ENCODE data around the gene GNAI2. TPM values are rescaled to one million over a fixed set of nuclear protein-coding genes. Genes with fewer than 3 reads are reported as not detected.
A peak's percentile ranks its signal among the peaks of the same experiment; 100 is the strongest.
"Not testable (repeated sequence)": the region's sequence is repeated elsewhere in the genome, so short reads cannot be mapped to it uniquely, and the experiment has no call there.

The GNAI2 gene
- total RNA-seq, 1 experiment from 2014 or later = 73.8 TPM

DNA sequence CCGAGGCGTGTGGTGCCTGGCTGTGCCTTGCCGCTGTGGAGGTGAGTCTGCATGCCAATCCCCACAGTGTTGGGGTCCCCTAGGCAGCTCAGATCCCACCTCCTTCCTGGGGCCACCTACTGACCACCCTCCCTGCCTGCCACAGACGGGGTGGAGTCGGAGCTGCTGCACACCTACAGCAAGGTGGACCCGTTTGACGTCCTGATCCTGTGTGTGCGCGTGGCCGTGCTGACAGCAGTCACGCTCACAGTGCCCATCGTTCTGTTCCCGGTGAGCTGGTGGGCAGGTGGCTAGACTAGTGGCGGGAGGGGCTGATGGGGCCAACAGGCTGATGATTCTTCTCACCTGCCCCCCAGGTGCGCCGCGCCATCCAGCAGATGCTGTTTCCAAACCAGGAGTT, 17.6 kb upstream of the GNAI2 start:
- in situ Hi-C loops (cut with HindIII; ENCODE audit: low pct_unique_long_range_greater_than_20kb, low sequenced_read_pairs) = no loop called here
- DNase-seq (ENCODE audit: low read depth, low spot score) = no peak

DNA sequence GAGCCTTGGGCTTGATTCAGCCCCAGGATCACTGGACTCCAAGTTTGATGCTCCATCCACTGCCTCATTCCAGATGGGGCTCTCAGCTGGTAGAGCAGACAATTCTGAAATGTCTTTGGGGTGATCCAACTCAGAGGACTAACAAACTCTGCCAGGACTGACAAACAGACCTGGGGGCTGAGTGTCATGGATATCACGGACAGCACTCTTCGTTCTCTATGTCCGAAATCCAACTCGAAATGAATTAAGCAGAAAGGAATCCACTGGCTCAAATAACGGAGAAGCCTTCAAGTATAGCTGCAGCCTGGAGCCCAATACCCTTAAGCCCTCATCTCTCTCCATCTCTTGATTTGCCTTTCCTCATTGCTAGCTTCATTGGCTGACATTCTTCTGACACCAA, 16.7 kb upstream of the GNAI2 start:
- no peak for DNase-seq (ENCODE audit: low read depth, low spot score)
- in situ Hi-C loops (cut with HindIII; ENCODE audit: low pct_unique_long_range_greater_than_20kb, low sequenced_read_pairs) = no loop called here

DNA sequence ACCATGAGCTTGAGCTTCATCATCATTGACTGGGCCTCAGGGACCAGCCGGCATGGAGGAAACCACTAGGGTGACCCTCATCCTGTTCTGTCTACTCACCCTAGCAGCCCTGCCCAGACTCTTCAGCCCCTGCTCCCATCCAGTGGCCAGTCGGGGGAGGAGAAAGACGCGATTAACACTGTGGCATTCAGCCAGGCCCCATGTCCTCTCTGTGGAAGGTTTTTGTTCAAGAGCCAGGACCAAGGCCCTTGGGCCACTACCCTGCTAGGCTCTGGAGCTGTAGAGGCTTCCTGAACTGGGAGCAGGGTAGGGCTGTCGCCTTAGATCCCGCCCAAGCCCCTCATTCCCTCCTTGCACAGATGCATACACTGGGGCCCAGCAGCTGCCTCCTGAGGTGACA, 15.9 kb upstream of the GNAI2 start:
- no peak for DNase-seq (ENCODE audit: low read depth, low spot score)
- in situ Hi-C loops (cut with HindIII; ENCODE audit: low pct_unique_long_range_greater_than_20kb, low sequenced_read_pairs) = no loop called here

DNA sequence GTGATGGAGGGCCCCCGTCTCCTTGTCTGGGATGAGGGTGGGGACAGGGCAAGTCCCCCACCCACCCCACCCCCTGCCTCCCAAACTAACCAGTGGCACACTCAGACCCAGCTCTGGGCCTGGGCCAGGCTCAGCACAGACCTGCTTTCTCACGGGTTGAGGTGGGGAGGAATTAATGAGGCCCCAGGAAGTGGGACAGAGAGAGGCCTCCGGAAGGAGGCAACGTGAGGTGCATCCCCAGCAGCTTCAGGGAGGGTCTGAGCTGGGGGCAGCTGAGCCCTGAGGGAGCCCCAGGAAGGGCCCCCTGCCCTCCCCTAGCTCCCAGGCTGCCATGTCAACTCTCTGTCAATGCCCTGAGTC, 15.0 kb upstream of the GNAI2 start:
- in situ Hi-C loops (cut with HindIII; ENCODE audit: low pct_unique_long_range_greater_than_20kb, low sequenced_read_pairs) = no loop called here
- DNase-seq (ENCODE audit: low read depth, low spot score) = no peak

DNA sequence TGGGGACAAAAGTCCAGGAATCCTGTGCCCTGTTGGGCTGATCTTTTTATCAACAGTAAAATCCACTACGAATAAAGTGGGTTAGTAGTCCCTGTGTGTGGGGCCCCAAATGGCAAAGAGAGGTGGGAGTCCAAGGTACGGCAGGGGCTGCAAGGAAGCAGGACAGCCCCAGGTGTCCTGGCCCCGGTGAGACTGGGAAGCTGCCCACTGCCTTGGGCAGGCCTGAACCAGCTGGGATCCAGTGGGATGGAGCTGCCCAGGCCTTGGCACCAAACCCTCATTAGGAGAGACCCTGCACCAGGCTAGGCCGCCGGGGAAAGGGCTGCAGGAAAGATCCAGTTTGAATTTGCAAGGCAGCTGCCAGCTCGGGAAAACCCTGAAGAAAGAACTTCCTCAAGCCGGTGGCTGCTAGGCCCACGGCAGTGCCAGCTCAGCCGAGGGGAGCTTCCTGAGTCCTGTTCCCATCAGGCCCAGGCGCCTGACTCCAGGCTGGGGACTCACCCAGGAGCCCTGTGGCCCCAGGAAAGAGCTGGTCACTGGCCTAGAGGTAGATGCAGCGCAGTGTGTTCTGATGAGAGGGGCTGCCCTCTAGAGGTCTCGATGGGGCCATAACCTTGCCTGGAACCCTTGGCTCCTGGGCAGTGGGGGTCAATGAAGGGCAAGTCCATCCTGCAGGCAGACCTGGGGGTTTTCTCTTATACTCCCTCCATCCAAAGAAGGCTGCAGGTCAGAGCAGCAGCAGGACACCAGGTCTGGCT, 14.4 kb upstream of the GNAI2 start:
- DNase-seq (ENCODE audit: low read depth, low spot score) = no peak
- in situ Hi-C loops (cut with HindIII; ENCODE audit: low pct_unique_long_range_greater_than_20kb, low sequenced_read_pairs) = no loop called here

DNA sequence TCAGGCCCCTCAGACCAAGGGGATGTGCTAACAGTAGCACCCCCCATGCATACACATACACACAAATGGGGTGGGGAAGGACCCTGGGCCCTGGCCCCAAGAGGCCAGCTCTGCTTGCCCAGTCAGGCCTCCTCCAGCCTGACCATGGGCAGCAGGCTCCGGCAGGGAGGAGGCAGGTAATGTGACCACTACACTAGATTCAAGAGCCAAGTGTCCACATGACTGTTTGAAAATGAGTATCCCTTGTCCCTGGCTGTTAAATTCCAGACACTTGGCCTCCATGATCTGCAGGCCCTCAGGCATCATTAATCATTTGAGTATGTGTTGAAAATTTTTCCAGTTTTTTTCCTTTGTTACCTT, 13.9 kb upstream of the GNAI2 start:
- no peak for DNase-seq (ENCODE audit: low read depth, low spot score)
- in situ Hi-C loops (cut with HindIII; ENCODE audit: low pct_unique_long_range_greater_than_20kb, low sequenced_read_pairs) = no loop called here

DNA sequence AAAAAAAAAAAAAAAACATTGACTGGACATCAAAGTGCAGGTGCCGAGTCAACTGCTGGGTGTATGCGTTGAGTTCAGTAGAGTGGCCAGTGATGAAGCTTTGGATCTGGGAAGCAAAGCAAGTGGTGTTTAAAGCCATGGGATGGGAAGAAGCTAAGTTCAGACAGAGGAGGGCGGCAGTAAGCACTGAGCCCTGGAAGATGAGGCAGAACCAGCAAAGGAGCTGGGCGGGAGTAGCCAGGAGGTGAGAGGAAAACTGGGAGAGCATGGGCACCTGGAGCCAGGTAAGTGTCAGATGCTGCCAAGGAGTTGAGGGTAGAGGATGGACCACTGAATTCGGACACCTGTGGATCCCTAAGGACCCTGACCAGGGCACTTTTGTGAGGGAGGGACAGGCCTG, 11.4 kb upstream of the GNAI2 start:
- in situ Hi-C loops (cut with HindIII; ENCODE audit: low pct_unique_long_range_greater_than_20kb, low sequenced_read_pairs) = no loop called here
- no peak for DNase-seq (ENCODE audit: low read depth, low spot score)

DNA sequence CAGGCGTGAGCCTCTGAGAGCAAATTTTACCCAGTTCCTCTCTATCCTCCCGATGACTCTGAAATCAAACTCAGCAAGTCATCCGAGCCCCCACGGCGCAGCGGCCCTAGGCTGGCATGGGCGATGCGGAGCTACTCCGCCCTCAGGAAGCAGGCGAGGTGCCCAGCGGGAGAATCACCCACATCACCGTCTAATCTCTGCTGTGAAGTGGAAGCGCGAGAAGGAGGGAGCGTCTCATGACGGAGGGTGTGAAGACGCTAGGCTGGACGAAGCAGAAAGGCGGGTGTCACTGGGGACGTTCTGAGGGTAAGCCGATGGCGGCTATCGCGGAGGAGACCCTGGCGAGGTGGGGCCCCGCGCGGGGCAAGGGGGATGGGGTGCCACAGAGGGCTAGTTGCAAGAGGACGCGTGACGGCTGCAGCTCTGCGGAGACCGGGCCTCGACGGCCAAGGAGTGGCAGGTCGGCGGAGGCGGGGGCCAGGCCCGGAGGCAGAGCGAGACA, 9.1 kb upstream of the GNAI2 start:
- in situ Hi-C loops (cut with HindIII; ENCODE audit: low pct_unique_long_range_greater_than_20kb, low sequenced_read_pairs) = no loop called here
- DNase-seq (ENCODE audit: low read depth, low spot score) = peak; percentile 34

DNA sequence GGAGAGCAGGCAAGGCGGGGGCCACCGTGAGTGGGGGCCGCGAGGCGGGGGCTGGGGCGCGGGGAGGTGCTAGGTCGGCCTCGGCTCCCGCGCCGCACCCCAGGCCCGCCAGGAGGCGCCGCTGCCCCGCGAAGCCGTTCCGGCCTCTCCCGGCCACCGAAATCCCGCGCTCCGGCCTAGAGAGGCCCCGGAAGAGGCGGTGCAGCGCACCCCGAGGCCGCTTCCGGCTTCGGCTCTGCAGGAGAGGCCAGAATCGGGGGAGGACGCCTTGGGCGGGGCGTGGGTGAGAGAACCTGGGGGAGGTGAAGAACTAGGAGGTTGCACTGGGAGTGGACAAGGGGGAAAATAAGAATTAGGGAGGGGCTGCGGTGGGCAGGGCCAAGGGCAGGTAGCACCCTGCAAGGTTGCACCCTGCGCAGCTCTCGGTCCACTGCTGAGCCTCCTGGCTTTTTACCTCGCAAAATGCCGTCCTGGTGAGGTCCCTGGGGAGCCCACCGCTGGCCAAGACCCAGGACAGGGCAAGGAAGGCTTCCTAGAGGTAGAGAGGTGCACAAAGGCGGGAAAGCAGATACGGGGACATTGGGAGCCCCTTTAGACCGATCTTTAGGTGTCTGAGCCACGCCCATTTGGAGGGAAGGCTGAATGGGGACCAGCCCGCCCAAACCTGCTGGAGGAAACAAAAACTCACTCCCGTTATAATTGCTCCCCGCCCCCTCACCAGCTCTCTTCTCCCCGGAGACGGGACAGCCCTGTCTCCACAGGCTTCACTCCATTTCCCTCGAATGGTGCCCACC, 8.4 kb upstream of the GNAI2 start:
- in situ Hi-C loops (cut with HindIII; ENCODE audit: low pct_unique_long_range_greater_than_20kb, low sequenced_read_pairs) = no loop called here
- DNase-seq (ENCODE audit: low read depth, low spot score) = peak; percentile 87

DNA sequence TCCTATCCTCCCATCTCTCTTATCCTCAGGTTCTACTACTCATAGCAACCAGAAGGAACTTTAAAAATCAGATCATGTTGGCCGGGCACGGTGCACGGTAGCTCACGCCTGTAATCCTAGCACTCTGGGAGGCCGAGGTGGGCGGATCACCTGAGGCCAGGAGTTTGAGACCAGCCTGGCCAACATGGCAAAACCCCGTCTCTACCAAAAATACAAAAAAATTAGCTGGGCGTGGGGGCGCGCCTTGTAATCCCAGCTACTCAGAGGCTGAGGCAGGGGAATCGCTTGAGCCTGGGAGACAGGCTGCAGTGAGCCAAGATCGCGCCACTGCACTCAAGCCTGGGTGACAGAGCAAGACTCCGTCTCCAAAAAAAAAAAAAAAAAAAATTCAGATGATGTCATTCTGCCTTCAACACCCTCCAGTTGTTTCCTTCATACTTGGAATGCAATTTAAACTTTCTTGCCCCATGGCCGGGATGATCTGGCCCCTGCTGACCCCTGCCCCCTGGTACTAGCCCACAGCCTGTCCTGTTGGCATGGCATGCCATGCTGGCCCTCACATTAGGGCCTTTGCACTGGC, 7.7 kb upstream of the GNAI2 start:
- in situ Hi-C loops (cut with HindIII; ENCODE audit: low pct_unique_long_range_greater_than_20kb, low sequenced_read_pairs) = not testable (repeated sequence)

DNA sequence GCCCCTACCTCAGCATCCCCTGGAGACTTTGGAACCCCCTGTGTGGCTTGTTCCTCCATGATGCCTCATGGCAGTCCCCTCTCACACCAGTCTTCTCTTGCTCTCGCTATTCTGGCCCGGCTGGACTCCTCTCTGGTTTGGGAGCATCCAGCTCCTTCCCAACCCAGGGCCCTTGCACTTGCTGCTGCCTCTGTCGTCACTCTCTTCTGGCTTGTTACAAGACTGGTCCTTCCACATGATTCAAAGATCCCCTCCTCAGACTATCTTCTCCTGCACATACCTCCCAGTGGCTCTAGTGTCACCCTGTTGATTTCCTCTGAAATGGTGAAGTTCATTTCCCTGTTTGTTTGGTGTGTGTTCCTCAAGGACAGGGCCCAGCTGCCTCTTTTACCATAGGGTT, 6.5 kb upstream of the GNAI2 start:
- in situ Hi-C loops (cut with HindIII; ENCODE audit: low pct_unique_long_range_greater_than_20kb, low sequenced_read_pairs) = no loop called here
- no peak for DNase-seq (ENCODE audit: low read depth, low spot score)

More for the DNA sequence above, 7.7 kb upstream of the GNAI2 start:
- not testable (repeated sequence) for DNase-seq (ENCODE audit: low read depth, low spot score)

DNA sequence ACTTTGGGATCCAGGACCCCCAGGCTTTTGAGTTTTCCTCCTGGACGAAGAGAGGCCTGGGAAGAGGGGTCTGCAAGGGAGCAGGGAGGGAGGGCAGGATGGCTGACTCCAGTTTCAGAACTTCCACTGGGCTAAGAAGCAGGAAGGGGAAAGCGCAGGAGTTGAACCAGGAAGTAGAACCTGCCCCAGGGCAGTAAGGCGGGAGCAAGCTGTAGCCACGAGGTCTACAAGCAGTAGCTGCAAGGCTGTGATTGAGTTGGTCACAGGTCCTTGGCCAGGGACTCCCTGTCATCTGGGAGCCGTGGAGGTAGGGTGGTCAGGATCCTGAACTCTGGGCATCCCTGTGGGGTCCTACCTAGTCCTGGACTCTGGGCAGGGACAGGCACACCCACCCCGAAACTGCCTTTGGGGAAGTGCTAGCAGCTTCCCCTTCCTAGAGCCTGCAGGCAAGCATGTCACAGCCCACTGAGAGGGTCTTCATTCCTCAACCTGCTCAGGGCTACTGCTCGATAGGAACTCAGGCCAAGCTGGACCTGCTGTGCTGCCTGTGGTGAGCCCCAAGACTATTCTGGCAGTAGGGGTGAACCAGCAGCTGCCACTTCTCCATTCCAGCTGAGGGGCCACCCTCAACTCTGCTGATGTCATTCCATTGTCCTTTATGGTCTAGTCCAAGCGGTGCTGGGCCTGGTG, 5.8 kb upstream of the GNAI2 start:
- no peak for DNase-seq (ENCODE audit: low read depth, low spot score)
- in situ Hi-C loops (cut with HindIII; ENCODE audit: low pct_unique_long_range_greater_than_20kb, low sequenced_read_pairs) = no loop called here

DNA sequence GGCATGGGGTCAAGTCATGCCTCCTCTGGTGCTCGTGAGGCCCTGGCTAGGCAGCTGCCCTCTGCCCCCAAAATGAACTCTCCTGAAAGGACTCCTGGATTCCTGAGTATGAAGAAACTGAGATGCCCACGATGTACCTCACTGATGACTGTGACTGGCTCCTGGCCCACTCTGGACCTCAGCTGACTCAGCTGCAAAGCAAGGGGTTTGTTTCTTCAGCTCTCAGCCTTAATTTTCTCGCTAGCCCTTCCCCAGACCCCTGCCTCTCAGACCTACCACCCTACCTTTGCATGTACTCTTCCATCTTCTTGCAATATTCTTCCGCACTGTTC, 5.2 kb upstream of the GNAI2 start:
- in situ Hi-C loops (cut with HindIII; ENCODE audit: low pct_unique_long_range_greater_than_20kb, low sequenced_read_pairs) = no loop called here
- no peak for DNase-seq (ENCODE audit: low read depth, low spot score)

DNA sequence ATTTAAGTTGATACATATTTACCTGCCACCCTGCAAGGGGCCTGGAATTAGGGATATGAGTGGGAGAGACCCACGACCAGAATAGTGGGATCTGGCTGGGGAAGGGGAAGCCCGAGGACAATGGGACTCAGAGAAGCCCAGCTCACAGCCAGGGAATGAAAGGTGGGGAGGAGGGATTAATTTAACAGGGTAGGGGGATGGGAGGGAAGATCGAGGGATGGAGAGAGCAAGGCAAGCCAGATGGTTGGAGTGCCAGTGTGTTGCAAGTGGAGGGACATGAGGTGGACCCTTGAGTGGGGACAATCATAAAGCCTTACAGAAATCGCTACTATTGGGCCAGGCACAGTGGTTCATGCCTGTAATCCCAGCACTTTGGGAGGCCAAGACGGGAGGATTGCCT, 4.4 kb upstream of the GNAI2 start:
- DNase-seq (ENCODE audit: low read depth, low spot score) = no peak
- in situ Hi-C loops (cut with HindIII; ENCODE audit: low pct_unique_long_range_greater_than_20kb, low sequenced_read_pairs) = no loop called here

DNA sequence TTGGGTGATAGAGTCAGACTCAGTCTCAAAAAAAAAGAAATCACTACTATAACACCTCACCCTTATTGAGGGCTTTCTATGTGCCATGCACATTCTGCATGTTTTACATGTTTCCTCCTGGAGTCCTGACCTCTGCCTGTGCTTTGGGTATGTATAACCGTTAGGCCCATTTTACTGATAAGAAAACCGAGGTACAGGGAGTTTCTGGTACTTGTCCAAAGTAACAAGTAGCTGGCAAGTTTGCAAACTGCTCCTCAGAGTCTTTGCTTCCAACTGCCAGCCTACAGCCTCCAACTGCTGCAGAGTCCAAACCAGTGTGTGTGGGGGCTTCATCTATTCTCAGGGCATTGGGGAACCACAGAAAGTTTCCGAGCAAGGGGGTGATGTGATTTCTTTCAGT, 3.7 kb upstream of the GNAI2 start:
- in situ Hi-C loops (cut with HindIII; ENCODE audit: low pct_unique_long_range_greater_than_20kb, low sequenced_read_pairs) = no loop called here
- no peak for DNase-seq (ENCODE audit: low read depth, low spot score)

DNA sequence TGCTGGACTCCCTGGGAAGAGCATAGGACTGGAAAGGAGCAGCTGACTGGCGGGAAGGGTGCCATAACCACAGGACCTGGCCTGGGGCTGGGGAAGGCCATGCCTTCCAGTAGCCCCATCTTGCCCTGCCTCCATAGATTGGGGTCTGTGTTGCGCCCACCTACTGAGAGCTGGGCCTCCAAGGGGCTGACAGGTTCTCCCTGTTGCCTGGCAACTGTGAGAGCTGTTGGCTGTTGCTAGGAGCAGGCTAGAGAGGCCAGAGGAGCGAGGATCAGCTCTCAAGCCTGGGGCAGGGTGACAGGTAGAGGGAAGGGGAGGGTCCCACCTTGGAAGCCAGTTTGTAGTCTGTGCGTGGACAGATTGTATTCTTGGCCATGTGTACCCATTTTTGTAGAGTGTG, 2.8 kb upstream of the GNAI2 start:
- in situ Hi-C loops (cut with HindIII; ENCODE audit: low pct_unique_long_range_greater_than_20kb, low sequenced_read_pairs) = no loop called here

DNA sequence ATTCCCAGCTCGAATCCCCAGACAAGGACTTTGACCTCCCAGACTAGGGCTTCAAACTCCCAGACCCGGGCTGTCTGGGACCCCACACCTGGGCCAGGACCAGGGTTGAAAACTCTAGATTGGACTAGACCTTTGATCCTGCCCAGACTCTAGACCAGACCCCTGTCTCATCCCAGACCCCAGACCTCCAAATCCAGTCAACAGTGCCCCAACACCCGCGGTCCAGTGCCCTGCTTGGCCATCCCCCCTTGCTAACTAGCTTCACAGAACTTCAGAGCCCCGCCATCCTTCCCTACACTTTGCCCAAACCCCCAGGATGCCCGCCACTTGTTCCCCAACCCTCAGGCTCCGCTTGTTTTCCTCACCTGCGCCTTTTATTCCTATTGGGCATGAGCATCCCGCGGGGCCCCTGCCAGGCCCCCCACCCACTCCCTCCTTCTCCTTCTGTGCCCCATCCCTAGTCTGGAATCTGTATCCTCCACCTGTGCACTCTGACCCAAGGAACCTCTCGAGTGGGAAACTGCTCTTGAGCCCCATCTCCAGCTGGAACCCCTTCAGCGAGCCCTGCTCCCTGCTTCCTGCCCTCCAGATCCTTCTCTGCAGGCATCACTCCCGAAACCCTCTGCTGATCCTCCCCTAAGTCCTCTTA, 604 bp downstream of the GNAI2 start:
- in situ Hi-C loops (cut with HindIII; ENCODE audit: low pct_unique_long_range_greater_than_20kb, low sequenced_read_pairs) = no loop called here
- no peak for DNase-seq (ENCODE audit: low read depth, low spot score)

More for the DNA sequence above, 2.8 kb upstream of the GNAI2 start:
- DNase-seq (ENCODE audit: low read depth, low spot score) = no peak

DNA sequence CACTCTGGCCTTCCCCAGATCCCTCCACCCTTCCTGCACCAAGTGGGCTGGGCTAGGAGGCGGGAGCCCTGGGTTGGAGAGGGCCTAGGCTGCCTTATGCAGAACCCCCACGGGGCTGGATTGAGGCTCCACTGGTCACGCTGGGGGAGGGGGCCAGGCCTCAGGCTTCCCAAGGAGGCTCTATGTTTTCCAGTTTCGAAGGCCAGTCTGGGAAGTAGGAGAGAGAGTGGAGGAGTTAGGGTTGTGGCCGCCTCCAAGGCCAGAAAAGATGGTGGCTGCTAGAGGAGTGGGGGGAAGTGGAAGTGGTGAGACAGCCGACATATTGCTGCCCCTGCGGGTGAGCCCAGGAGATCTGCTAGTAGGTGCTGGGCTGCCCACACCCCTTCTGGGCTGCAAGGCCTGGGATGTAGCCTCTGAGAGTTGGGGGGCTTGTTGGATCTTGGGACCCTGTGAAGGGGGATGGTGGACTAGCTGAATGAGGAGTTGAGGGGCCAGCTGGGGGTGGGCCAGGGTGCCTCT, 1.2 kb downstream of the GNAI2 start:
- in situ Hi-C loops (cut with HindIII; ENCODE audit: low pct_unique_long_range_greater_than_20kb, low sequenced_read_pairs) = no loop called here
- no peak for DNase-seq (ENCODE audit: low read depth, low spot score)
